ENCODE data around the gene PCDH17.

PCDH17 gene

DNA sequence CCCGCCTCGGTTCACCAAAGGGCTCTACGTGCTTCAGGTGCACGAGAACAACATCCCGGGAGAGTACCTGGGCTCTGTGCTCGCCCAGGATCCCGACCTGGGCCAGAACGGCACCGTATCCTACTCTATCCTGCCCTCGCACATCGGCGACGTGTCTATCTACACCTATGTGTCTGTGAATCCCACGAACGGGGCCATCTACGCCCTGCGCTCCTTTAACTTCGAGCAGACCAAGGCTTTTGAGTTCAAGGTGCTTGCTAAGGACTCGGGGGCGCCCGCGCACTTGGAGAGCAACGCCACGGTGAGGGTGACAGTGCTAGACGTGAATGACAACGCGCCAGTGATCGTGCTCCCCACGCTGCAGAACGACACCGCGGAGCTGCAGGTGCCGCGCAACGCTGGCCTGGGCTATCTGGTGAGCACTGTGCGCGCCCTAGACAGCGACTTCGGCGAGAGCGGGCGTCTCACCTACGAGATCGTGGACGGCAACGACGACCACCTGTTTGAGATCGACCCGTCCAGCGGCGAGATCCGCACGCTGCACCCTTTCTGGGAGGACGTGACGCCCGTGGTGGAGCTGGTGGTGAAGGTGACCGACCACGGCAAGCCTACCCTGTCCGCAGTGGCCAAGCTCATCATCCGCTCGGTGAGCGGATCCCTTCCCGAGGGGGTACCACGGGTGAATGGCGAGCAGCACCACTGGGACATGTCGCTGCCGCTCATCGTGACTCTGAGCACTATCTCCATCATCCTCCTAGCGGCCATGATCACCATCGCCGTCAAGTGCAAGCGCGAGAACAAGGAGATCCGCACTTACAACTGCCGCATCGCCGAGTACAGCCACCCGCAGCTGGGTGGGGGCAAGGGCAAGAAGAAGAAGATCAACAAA lies 2.6 kb downstream of the PCDH17 start:
- in situ Hi-C loops (cut with HindIII; ENCODE audit: low sequenced_read_pairs) = loop anchor here (25.0 kb wide), 3 partner anchors 1328 to 1853 kb away; no protein-coding TSS in a partner anchor

DNA sequence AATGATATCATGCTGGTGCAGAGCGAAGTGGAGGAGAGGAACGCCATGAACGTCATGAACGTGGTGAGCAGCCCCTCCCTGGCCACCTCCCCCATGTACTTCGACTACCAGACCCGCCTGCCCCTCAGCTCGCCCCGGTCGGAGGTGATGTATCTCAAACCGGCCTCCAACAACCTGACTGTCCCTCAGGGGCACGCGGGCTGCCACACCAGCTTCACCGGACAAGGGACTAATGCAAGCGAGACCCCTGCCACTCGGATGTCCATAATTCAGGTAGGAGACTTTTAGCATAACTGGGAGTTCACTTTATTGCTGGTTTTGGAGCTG lies 3.3 kb downstream of the PCDH17 start:
- in situ Hi-C loops (cut with HindIII; ENCODE audit: low sequenced_read_pairs) = loop anchor here (25.0 kb wide), 3 partner anchors 1327 to 1852 kb away; no protein-coding TSS in a partner anchor

DNA sequence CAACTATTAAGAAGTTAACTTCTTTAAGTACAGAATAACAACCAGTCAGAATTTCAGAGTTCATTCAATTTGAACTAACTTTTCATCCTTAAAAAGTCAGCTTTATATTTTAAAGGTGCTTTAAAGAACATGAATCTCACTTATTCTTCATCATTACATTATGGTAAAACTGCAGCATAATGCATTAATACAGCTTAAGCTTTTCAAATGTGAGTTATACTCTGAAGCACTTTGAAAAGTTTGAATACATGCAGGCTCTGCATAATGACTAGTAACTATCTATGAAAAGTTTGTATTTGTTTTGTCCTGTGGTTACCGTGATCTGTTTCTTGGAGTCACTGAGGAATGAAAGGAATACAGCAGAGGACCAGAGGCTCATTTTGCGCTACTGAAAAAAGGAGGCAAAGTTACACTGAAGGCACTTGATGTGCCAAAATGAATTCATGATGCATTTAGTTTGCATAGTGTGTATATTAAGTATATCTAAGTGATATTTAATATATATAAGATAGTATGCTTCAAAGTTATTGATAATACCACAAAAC lies 4.1 kb downstream of the PCDH17 start:
- in situ Hi-C loops (cut with HindIII; ENCODE audit: low sequenced_read_pairs) = loop anchor here (25.0 kb wide), 3 partner anchors 1327 to 1852 kb away; no protein-coding TSS in a partner anchor

DNA sequence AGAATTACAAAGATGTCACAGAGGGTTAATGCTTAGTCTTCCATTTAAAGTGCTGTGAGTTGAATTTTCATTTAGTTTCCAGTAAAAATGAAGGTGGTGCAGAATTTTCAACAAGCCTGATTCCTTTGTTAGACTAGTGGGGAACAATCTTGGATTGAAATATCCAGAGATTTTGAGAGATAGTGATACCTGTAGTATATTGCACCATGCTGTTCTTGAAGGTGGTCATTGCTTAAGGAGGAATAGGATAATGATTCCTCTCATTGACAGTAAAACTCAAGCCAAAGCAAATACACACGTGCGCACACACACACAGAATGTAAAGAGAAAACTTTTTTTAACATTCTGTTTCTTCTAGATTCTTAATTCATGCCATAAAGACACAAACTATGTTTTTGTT lies 5.3 kb downstream of the PCDH17 start:
- in situ Hi-C loops (cut with HindIII; ENCODE audit: low sequenced_read_pairs) = loop anchor here (25.0 kb wide), 3 partner anchors 1325 to 1850 kb away; no protein-coding TSS in a partner anchor

DNA sequence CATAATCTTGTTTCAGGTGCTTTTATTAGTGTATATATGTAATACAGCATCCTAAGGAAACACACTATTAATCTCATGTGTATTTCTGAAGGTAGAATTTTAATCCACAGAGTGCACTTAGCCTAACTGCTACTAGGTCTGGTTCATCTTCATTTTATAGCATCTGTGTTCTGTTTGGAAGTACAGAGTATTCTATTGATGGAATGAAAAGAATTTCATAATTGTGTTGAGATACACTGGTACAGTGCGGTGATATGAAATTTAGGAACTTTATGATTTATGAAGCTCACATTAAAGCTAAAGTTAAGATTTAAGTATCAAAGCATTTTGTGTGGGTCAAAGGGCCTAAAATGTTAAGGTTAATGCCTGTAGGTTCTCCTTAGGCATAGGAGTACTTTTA lies 6.0 kb downstream of the PCDH17 start:
- in situ Hi-C loops (cut with HindIII; ENCODE audit: low sequenced_read_pairs) = loop anchor here (25.0 kb wide), 3 partner anchors 1325 to 1850 kb away; no protein-coding TSS in a partner anchor

DNA sequence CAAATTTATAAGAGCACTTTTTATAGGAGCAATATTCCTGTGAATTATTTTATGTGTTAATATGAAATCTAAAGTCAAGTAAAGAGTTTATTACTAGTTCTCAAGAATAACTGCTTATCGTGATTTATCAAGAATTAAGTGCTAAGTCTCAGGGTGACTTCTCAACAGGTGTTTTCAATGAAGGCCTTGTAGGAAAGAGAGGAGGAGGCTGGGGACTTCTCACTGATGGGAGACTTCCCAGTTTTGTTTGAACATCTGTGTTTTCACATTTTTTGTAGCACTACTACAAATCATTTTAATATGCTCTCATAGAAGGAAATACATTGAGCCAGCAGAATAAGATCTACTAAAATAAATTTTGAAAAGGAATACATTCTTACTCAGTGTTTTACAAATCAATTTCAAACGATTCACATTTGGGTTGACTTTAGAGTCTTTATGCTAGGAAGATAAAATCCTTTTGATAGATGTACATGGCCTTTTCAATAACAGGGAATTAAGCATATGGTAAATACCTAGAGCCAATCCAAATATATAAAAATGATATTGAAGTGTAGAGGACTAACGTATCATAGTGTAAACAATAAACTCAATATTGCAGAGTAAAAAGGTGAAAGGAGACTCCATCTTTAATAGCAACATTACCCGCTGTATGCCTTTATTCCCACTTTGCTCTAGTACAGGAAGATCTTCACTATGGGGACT lies 6.8 kb downstream of the PCDH17 start:
- in situ Hi-C loops (cut with HindIII; ENCODE audit: low sequenced_read_pairs) = loop anchor here (25.0 kb wide), 3 partner anchors 1324 to 1849 kb away; no protein-coding TSS in a partner anchor

DNA sequence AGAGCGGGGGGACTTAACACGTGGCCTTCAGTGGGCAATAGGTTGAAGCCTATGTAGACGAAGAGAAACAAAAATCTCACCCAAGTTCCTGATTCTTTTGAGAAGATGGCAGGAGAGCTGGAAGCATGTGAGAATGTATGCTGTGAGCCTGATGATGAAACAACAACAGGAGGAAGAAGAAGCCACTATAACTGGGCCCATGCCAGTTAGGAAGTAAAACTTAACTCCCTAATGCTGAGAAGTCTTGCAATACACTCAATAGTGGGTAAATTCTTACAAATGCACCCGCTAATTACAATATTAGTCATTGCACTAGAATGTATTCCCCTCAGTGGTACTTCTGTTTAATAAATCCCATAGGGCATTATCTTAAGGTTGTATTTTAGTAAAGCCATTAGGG lies 9.1 kb downstream of the PCDH17 start:
- in situ Hi-C loops (cut with HindIII; ENCODE audit: low sequenced_read_pairs) = loop anchor here (25.0 kb wide), 3 partner anchors 1322 to 1847 kb away; no protein-coding TSS in a partner anchor

DNA sequence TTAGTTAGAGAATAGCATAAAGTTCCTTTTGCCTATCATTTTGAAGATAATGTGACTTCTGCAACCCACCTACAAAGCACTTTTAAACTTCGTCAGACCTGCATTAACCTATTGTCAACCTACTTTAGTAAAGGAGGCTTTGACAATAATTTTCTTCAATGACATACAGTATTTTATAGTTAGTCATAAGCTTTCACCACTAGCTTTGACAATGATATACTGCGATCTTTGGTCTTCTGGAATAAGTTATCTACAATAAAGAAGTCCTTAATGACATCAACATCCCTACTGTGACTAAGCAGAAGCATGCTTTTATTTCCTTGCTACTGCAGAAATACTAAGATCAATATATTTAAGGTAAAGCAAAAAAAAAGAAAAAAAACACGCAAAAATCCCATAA lies 9.5 kb downstream of the PCDH17 start:
- in situ Hi-C loops (cut with HindIII; ENCODE audit: low sequenced_read_pairs) = loop anchor here (25.0 kb wide), 3 partner anchors 1321 to 1846 kb away; no protein-coding TSS in a partner anchor

DNA sequence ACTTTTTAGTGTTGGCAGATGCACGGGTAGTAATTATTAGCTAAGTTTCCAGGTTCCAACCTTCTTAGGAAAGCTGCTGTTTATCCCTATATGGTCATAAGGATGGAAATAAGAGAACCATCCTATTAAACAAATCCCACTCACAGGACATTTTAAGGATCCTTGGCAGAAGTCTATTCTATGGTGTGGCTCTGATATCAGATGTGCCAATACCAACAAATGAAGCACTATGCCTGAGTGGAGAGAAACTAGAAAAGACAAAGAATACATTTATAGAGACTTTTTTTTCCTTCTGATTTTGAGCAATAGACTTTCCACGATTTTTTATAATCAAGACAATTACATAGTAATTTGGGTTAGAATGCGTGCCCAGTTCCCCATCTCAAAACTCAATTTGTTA lies 12.6 kb downstream of the PCDH17 start:
- in situ Hi-C loops (cut with HindIII; ENCODE audit: low sequenced_read_pairs) = loop anchor here (25.0 kb wide), 3 partner anchors 1318 to 1843 kb away; no protein-coding TSS in a partner anchor

DNA sequence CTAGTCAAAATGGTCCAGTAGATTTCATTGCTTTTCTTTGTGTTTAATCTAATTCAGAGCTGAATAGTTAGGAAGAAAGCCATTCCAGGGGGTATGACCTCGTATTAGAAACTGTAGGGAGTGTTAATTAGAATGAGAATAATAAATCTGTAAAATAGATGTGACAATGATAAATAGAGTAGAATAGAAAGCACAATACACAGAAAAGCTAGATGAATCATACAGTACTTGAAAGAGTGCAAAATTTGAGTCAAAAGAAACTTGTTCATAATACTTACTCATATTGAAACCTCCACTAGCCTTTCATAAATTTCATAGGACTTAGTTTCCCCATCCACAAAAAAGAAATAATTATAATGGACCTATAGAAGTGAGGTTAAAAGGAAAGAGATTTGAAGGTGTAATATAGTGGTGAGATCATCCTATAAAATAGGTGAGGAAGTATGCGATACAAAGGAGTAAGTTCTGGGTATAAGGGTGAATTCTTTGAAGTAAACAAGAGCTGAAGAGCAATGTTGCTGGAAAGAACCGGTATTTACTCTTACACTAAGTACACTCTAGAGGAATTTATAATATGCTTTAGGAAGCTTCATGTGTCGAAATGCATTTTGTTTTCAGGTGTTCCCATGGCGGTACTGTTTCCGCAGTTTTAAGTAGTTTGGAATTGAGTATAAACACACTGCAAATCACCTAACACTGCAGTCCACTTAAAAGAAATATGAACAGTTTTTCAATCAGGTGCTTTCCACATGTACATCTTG lies 21.9 kb downstream of the PCDH17 start:
- in situ Hi-C loops (cut with HindIII; ENCODE audit: low sequenced_read_pairs) = no loop called here

DNA sequence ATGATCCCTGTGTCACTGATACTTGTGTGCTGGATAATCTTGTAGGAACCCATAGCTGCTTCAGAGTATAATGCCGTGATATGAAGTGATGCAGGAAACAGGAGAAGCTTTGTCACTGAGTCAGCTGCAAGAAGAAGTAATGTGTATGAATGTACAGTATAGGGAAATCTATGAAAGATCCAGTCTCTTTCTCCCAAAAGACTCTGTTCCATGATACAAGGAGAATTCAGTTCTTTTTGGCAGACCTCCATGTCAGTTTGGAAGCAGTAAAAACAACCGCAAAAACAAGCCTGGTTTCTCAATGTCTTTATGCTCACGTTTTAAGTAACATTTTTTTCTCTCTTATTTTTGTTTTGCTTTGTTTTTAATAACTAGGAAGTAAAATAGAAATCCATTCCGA lies 33.9 kb downstream of the PCDH17 start:
- in situ Hi-C loops (cut with HindIII; ENCODE audit: low sequenced_read_pairs) = no loop called here

DNA sequence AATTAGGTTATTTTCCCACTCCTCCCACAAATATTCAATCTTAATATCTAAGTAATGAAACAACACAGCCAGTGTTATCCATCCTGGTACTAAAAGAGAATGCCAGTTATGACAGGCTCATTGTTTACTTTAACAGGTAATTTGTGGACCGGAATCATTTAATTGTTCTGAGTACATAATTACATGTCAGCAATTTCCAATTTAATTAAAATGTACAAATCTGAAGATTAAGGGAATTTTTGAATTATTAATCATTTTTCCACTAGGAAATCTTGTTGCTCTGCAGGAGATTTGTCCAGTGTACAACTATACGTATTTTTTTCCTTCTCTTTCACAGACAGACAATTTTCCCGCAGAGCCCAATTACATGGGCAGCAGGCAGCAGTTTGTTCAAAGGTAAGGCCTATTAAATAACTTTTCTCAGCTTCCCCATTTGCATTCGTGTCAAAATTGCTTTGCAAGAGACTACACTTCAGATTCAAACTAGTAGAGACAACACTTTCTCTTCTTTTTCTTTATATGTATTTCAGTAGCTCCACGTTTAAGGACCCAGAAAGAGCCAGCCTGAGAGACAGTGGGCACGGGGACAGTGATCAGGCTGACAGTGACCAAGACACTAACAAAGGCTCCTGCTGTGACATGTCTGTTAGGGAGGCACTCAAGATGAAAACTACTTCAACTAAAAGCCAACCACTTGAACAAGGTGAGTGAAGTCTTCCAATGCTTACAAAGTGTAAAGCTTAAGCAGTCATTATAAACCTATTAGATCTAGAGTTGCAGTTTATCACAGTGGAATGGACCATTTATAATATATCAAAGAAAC lies 34.8 kb downstream of the PCDH17 start:
- in situ Hi-C loops (cut with HindIII; ENCODE audit: low sequenced_read_pairs) = no loop called here

DNA sequence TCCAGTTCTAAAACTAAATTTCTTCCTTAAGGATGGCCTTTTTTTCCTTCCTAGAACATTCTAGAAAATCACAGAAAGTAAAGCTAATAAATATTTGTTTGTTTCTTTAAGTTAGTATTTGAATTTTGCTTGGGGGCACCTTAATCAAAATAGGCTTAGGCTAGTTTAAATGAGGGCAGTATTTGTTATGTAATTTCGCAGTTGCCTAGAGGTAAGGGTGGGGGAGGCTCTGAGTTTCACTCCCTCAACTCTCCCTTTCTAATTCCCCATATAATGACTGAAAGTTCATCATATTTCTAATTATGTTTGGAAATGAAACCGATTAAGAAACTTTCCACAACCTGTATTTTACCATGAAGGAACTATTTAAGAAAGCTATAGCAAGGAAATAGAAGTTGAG lies 40.6 kb downstream of the PCDH17 start:
- in situ Hi-C loops (cut with HindIII; ENCODE audit: low sequenced_read_pairs) = no loop called here

DNA sequence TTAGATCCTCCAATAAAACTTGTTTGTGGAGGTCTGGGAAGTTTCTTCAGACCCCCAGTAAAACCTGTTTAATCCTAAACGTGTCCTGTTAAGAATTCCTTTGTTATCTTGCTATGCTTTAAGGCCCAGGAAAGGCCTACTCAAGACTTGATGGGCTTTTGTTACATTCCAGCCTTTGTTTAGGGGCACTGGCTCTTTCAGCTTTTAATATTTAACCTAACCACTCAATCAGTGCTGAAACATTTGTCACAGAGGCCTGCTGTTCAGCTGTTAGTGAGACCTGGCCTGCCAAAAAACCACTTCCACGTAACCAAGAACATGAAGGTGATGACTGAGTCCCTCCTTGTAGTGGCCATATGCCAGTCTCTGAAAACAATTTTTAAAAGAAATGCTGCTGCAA lies 41.7 kb downstream of the PCDH17 start:
- in situ Hi-C loops (cut with HindIII; ENCODE audit: low sequenced_read_pairs) = no loop called here

DNA sequence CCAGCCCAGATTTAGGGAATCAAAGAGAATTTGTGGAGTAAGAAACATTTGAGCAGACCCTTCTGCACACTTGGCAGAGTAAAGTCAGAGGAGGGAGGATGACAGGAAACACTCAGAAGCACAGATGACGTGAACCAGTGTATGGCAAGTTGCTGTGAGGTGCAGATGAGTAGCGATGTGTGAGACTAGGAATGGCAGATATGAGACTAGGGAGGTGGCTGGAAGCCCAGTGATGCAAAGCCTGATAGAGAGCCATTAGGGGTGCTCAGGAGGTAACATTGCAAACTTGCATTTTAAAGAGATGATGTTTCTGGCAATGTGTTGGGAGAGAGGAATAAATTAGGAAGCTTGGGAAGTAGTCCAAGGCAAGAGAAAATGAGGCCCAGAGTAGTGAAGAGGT lies 44.0 kb downstream of the PCDH17 start:
- in situ Hi-C loops (cut with HindIII; ENCODE audit: low sequenced_read_pairs) = no loop called here

DNA sequence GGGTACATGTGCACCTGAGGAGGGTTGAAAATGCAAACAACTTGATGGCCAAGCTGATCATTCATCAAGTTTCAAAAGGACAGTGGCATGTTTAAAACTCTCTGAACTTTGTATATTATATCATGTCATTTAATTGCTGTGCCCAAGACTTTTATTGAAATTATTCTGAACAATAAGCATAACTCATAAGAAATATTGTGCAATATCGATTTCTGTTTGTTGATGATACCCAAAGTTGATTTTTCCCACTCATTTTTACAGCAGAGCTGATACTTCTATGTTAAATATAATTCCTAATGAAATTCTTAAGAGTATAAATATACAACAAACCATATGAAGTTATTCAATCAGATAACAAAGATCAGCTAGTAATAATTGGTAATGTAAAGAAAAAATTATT lies 49.1 kb downstream of the PCDH17 start:
- in situ Hi-C loops (cut with HindIII; ENCODE audit: low sequenced_read_pairs) = no loop called here

DNA sequence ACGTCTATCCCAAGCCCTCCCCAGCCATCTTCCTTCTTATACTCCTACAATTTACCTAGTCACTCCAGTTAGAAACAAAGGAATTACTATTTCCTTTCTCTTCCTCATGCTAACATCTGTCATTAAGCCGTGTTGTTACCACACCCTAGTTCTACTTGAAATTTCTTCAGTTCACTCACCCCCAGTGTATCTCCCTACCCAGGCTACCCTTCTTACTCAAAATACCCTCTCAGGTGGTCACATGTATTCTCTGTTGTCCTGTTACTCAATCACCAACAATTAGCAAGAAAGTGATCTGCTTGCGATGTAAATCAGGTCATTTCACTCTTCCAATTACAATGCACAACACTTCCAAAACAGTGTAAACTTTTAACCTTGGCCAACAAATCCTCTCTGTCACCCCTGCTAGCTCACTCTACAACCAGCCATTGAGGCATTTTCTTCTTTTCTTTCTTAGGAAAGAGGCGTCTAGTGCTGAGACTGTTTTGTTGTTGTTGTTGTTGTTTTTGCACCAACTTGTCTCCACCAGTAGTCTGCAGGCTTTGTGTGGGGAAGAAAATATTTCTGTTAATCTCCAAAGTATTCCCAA lies 50.7 kb downstream of the PCDH17 start:
- in situ Hi-C loops (cut with HindIII; ENCODE audit: low sequenced_read_pairs) = no loop called here

DNA sequence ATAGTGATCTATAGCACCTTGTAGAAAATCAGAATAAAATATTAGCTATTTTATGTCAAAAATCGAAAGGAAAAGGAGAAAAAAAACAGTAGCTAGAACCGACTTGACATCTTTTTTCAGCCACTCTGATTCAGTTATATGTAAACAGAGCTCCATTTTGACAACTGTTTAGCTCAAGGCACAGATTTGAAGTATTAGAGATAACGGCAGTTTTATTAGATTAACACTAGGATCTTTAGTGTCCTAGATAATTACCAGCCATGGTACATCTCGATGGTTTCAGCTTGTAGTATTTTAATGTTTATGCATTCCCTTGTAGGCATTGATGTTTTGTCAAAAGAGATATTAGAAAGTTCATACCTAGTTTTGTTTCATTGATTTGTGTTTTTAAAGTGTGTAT lies 67.3 kb downstream of the PCDH17 start:
- in situ Hi-C loops (cut with HindIII; ENCODE audit: low sequenced_read_pairs) = no loop called here

DNA sequence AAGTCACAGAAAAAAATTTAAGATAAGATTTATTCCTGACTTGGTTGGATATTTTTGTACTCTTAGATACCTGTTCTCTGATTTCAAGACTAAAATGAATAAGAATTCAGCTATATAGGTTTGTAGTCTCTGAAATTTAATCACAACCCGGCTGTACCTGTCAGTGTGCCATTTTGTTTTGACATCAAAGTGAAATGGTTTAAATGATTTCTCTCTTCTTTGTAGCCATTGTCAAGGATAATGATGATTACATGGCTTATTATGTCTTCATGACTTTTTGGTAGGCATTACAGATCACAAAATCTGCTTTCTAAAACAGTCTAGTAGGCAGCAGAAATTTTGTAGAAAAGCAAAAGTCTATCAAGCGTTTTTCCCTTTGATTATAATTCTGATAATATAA lies 72.5 kb downstream of the PCDH17 start:
- in situ Hi-C loops (cut with HindIII; ENCODE audit: low sequenced_read_pairs) = no loop called here

All from endothelial cell of hepatic sinusoid (primary cell).